NCI-H2107 (cell line): ENCODE data around the gene EIF4E2.

Source experiments
- DNase-seq: peaks from one replicate; lab custom pipeline; 2025; lab: John Stamatoyannopoulos, UW

Gene EIF4E2

GRCh38 chr2:232538671-232539070 is 11.8 kb upstream of the EIF4E2 start:
- DNase-seq = no peak

DNA sequence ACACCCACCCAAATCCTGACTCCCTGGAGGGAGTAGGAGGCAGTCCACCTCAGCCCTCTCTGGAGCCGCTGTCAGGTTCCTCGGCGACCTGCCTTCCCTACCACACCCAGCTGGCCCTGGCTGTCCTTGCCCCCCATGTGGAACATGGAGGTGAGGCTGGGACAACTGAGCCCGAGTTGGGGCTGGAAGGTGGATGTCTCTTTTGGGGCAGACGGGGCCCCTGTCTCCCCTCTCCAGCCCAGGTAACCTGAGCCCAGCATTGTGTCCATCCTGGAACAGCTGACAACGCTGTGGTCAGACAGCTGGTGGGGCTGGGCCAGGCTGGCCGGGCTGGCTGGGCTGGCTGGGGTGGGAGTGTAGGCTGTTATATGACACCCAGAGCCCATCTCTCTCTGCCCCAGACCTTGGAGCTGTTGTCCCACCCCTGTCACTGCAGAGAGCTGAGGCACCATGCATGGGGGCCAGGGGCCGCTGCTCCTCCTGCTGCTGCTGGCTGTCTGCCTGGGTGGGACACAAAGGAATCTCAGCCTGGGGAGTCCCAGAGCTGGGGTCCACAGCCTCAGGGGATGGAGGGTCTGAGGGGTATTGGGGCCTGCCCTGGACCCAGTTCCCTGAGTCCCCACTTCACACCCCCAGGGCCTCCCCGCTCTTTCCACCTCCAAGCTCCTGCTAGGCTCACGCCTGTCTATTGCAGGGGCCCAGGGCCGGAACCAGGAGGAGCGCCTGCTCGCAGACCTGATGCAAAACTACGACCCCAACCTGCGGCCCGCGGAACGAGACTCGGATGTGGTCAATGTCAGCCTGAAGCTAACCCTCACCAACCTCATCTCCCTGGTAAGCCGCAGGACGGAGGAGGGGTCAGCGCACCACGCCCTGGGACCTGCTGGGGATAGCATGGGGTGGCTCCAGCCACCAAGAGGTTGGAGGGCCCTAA is 10.9 kb upstream of the EIF4E2 start, which contains the start of gene CHRNG:
CHRNG (plus strand) TSS at position 395 of the 934 bp plus-strand sequence; CDS start at position 451, 56 bp downstream.
- DNase-seq = no peak

GRCh38 chr2:232540441-232541041 is 9.9 kb upstream of the EIF4E2 start:
- DNase-seq = no peak

- DNase-seq = no peak
Measured at GRCh38 chr2:232541195-232541960, 9.1 kb upstream of the EIF4E2 start.

DNA sequence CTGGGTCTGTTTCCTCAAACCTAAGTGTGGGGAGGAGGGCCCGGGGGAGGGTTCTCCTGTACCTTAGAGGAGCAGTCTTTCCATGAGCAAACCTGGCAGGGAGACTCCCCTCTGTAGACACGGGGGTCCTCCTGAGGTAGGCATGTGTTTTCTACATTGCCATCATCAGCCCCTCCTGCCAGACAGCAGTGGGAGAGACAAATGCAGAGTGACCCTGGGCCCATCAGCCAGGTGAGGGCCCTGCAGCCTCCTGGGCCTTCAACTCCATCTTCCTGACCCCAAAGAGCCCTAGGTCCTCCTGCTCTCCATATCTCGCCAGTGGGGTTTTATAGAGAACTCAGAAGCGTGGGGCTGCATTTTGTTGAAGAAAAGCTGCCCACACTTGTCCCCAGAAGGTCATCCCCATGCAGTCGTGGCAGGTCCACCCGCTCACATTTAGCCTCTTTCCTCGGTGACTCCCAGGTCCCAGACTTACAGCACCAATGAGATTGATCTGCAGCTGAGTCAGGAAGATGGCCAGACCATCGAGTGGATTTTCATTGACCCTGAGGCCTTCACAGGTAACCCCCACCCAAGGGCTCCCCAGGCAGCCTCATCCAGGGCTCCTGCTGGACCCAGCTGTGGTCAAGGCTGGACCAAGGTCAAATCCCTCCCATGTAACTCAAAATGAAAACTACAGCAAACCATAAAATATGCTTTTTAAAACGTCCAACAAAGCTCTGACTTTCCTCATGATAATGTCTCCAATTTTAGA is 8.4 kb upstream of the EIF4E2 start:
- DNase-seq = no peak

- no peak for DNase-seq
Measured at GRCh38 chr2:232542715-232543467, 7.6 kb upstream of the EIF4E2 start.

GRCh38 chr2:232543491-232543890 is 7.0 kb upstream of the EIF4E2 start:
- DNase-seq = no peak

- DNase-seq = no peak
Measured at GRCh38 chr2:232543928-232544631, 6.4 kb upstream of the EIF4E2 start.

DNA sequence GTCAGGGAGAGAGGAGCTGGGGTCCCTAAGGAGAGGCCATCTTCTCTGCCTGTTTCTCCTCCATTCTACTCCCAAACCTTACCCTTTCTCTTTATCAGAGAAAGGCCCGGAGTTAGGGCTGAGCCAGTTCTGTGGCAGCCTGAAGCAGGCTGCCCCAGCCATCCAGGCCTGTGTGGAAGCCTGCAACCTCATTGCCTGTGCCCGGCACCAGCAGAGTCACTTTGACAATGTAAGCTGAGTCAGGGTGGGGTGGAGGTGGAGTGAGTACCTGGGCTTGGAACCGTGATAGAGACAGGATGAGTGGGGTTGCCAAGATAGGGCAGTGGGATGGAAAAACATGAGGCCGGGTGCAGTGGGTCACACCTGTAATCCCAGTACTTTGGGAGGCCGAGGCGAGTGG is 5.8 kb upstream of the EIF4E2 start:
- no peak for DNase-seq

DNA sequence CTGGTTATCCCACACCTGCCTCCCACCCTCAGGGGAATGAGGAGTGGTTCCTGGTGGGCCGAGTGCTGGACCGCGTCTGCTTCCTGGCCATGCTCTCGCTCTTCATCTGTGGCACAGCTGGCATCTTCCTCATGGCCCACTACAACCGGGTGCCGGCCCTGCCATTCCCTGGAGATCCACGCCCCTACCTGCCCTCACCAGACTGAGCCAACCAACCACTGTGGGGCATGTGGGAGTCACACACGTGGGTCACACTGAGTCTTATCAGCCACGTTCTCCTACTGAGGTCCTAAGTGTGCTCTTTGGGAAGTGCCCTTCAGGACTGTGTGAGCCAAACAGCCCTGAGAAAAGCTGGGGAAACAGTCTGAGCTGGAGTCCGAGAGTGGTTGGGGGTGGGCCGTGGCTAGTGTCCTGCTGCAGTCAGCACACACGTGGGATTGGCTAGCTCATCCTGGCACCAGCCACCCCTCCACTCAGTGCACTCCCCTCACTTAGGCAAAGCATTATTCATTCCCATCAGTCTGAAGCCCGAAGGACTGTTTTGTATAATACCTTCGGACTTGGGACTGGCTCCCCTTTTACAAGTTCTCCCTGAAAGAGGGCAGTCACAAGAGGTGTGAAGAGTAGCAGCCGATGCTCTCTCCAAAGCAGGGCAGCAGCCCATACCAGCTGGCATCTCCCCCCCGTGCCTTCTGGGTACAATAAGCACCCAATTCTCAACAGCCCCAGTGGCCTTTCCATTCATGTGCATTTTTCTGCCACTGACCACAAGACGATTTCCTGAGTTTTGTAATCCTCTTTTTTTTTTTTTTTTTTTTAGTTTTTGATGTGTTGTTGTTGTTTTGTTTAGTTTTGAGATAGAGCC is 4.7 kb upstream of the EIF4E2 start:
- DNase-seq = no peak

DNA sequence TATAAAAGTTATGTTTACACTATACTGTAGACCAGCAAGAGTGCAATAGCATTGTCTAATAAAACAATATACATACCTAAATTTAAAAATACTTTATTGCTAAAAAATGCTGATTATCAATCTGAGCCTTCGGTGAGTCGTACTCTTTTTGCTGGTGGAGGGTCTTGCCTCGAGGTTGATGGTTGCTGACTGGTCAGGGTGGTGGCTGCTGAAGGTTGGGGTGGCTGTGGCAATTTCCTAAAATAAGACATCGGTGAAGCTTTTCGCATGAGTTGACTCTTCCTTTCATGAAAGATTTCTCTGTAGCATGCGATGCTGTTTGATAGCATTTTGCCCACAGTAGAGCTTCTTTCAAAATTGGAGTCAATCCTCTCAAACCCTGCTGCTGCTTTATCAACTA is 2.5 kb upstream of the EIF4E2 start:
- no peak for DNase-seq

DNA sequence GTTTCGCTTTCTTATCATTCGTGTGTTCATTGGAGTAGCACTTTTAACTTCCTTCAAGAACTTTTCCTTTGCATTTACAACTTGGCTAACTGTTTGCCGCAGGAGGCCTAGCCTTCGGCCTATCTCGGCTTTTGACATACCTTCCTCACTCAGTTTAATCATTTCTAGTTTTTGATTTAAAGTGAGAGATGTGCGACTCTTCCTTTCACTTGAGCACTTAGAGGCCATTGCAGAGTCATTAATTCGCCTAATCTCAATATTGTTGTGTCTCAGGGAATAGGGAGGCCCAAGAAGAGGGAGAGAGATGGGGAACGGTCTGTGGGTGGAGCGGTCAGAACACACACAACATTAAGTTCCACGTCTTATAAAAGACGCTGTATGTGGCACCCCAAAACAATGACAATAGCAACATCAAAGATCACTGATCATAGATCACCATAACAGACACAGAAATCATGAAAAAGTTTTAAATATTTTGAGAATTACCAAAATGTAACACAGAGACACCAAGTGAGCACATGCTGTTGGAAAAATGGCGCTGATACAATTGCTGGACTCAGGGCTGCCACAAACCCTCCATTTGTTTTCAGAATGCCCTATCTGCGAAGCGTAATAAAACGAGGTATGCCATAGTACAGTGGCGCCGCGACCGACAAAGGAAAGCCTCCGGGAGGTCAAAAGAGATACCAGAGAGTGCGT is 685 bp upstream of the EIF4E2 start:
- DNase-seq = no peak

- DNase-seq = no peak
Measured at GRCh38 chr2:232551250-232551638, 755 bp downstream of the EIF4E2 start.

DNA sequence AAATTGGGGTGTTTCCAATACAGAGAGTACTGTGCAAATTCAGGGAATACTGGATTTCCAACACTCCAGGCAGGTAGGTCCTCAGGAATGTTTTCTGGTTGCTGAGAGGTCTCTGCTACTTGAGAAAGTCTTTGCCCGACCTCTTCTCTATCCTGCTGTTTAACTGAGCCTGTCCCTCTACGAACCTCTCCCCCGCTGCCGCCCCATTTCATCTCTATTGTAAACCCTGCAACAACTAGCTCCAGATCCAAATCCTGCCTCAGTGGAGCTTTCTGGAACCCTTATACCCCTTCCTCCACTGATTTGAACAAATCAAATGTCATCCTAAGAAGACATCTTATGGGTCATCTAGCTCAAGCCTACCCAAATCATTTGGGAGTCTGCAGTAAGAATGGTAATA is 1.3 kb downstream of the EIF4E2 start:
- DNase-seq = no peak

GRCh38 chr2:232556426-232556825 is 5.9 kb downstream of the EIF4E2 start:
- DNase-seq = no peak

GRCh38 chr2:232562515-232563151 is 12.1 kb downstream of the EIF4E2 start:
- no peak for DNase-seq

DNA sequence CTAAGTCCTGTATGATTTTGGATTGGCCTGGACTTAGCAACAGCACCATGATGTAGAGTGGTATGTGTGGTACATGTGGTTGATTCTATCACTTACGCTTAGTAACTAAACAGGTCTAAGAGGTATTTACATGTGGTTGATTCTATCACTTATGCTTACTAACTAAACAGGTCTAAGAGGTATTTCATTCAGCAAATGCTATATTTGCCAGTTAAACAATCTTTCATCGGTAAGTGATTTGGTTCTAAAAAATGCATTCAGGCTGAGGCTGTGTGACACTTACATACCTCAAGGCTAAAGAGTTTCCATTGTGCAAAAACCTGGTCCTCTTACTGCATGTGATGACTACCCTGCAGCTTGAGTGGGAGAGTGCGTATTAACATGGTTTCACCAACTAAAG is 13.1 kb downstream of the EIF4E2 start:
- DNase-seq = no peak

- no peak for DNase-seq
Measured at GRCh38 chr2:232567721-232568120, 17.2 kb downstream of the EIF4E2 start.
